ENCODE measurements around the gene NEGR1.

DNA sequence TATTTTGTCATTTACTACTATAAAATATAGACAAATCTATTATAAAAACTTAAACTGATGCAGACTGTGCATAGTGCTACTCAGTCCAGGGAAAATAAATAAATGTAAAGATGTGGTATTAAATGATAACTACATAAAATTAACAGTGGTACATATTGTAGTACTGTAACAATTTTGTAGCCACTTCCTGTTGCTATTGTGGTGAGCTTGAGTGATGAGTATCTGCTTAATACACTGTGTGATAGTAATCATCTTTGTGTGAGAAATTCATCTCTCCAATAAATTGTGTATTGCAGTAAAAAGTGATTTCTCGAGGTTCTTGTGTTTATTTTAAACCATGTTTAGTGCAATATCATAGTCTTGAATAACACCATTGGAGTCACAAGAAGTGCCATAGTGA, 848.1 kb downstream of the NEGR1 start:
- TF ChIP-seq CTCF (IDR thresholded peaks at IDR 0.05; ENCODE audit: low read depth, low read length) = no peak
- TF ChIP-seq EZH2phosphoT487 (IDR thresholded peaks at IDR 0.05; ENCODE audit: low read depth) = no peak
